Fibroblast of skin of back (primary cell): ENCODE results near the gene GRID1.
"Not testable (repeated sequence)": the region's sequence is repeated elsewhere in the genome, so short reads cannot be mapped to it uniquely, and the experiment has no call there.

Experiments
- DNase-seq: peaks from one replicate; pipeline ENCODE4 v3.0.0-alpha.2; 2013

The GRID1 gene

GRCh38 chr10:85977642-85978041 is 389.0 kb downstream of the GRID1 start:
- no peak for DNase-seq

DNA sequence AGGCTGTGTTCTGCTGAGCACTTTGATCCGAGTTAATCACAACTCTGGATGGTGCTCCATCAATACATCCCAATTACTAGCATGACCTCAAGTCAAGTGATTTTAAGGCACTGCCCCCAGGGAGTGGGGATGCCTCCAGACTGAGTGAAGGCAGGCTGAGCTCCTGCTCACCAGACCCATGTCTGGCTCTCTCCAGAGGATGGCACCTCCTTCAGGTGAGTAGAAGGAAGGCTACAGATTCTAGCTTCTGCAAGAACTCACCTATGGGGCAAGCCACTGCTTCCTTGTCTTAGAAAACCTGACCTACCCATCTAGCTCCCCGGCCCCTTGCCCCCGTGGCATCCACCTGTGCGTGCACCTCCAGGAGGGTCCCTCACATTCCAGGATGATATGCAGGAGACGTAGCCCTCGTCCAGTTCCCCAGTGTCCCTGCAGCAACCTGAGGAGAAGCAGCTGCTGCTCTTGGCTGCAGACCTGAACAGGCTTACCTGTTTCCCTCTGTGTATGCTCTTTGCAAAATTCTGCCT is 390.3 kb downstream of the GRID1 start:
- no peak for DNase-seq

GRCh38 chr10:85971494-85971893 is 395.1 kb downstream of the GRID1 start:
- no peak for DNase-seq

DNA sequence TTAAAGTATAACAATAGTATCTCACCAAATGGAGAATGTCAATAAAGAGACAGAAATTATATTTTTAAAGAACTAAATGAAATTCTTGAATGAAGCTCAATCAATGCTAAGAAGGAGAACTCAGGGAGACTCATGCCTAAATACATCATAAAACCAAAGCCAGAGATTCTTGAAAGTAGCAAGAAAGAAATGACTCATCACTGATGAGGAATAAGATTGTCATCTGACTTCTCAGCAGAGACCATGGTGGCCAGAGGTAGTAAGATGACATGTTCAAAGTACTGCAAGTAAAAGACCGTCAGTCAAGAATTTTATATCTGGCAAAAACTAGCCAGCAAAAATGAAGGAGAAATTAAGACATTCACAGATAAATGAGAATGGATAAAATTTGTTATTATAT is 399.0 kb downstream of the GRID1 start:
- DNase-seq, result peak; percentile 17

- DNase-seq, result no peak
Observed at GRCh38 chr10:85961479-85962067, 405.0 kb downstream of the GRID1 start.

- no peak for DNase-seq
Observed at GRCh38 chr10:85961073-85961472, 405.5 kb downstream of the GRID1 start.

- no peak for DNase-seq
Observed at GRCh38 chr10:85959239-85959638, 407.4 kb downstream of the GRID1 start.

DNA sequence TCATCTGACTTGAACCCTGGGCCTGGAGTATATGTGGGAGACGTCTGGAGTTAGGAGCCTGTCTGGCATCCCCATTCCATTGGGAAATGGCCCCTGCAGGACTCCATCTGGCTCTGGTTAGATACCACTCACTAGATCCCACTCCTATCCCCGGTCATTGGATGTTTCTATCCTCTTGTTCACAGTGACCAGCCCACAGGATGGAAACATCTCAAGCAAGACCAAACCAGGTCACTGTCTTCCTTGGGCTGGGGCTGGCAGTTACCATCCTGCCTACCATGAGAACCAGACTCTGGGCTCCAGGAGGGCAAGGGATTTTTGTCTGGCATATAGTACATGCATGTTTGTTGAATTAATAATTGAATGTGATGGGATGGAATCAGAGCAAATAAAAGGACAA is 415.7 kb downstream of the GRID1 start:
- DNase-seq, result no peak

GRCh38 chr10:85946713-85947326 is 419.8 kb downstream of the GRID1 start:
- no peak for DNase-seq

- no peak for DNase-seq
Observed at GRCh38 chr10:85936161-85936560, 430.4 kb downstream of the GRID1 start.

- DNase-seq, result no peak
Observed at GRCh38 chr10:85934586-85934985, 432.0 kb downstream of the GRID1 start.

- DNase-seq, result not testable (repeated sequence)
Observed at GRCh38 chr10:85929993-85930392, 436.6 kb downstream of the GRID1 start.

- peak; percentile 4 for DNase-seq
Observed at GRCh38 chr10:85927952-85928665, 438.5 kb downstream of the GRID1 start.

GRCh38 chr10:85926986-85927385 is 439.6 kb downstream of the GRID1 start:
- DNase-seq, result no peak

DNA sequence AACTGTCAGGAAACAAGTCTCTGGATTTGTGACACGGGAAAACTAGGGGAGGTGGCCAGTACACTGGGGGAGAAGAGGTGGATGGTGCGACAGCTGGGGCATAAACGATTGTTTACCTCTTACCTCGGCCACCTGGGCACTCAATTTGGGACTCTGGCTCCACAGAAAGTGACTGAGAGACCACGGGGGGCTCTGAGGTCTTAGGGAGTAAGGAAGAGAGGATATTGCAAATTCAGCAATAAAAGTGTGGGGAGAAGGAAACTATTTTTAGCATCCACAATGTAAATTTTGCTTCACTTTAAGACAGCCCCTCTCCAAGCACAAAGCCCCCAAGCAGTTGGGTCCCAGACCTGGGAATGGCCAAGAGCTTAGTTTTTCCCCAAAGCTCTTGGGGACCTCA is 440.5 kb downstream of the GRID1 start:
- no peak for DNase-seq

GRCh38 chr10:85925201-85925750 is 441.3 kb downstream of the GRID1 start:
- no peak for DNase-seq

DNA sequence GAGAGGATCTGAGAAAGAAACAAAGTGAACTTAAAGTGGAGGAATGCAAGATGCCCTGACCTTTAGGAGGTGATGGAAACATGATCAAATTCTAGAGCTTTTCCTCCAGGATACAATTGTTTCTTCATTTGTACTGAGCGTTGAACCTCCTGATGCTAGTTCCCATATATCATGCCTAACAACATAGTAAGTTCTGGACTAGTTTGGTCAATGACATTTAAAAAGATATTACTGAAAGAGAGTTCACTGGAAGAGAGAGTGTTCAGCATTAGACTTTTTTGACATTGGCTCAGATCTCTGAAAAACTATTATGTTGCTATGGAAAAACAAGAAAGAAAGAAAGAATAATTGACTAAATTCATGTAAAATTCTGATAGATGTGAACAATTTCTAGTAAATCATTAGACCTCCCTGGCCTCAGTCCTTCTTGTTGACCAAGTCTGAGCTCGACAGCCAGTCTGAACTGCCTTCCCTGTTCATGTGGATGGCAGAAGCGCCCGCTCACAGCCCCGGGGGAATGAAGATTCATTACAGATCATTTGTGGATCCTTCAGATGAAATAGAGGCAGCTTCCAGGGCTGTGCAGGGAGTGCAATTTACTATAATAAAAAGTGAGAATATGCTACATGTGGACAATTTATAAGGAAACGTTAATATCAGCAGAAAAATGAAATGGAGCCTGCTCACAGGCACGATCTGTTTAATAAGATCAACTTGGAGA is 442.1 kb downstream of the GRID1 start:
- no peak for DNase-seq

DNA sequence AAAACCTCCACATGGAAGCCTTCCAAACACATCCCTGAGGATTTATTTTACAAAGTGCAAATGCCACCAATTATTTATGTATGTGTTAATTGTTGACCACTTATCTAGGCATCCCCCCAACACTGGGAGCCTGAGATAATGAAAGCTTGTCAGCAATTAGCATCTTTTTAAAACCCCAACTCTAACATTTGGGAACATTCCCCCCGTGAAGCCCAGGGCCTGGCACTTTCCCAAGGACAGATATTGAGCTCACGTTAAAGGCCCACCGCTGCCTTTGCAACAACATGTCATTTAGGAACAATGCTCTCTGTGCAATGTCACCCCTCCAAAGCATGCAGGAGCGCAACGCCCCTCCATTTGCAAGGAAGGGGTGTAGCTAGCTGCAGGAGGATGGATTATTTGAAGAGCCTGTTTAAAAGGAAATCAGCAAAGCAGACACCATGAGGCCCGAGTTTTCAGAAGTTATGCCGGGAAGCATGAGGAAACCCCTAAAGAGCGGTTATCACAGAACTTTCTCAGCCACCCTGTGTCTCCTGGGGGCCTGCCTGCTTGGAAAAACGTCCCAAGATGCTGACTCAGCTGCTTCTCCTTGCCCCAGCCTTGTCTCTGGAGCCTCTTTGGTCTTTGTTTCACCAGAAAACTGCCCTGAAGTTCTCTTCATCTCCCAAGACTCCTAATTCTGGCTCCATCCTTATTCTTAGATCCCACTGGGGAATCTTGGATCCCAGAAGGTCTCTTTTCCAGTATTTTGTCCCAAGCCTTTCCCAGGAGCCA is 444.1 kb downstream of the GRID1 start:
- DNase-seq, result no peak

GRCh38 chr10:85921789-85922188 is 444.8 kb downstream of the GRID1 start:
- no peak for DNase-seq

DNA sequence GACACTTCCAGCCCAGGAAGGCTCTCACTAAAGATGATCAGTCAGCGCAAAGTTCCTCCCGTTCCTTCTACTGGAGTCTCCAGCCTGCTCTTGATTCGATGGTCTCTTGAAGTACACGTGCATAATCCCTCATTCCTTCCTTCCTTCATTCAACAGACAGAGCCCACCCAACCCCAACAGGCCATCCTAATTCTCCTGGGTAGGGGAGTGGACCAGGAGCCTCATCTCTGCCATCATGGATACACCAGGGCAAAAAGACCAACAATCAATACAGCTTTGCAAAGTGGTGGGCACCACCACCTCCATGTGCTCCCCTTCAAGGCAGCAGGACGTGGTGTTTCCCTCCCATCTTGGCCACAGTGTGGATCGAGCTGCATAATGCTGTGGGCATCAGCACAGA is 446.3 kb downstream of the GRID1 start:
- no peak for DNase-seq

DNA sequence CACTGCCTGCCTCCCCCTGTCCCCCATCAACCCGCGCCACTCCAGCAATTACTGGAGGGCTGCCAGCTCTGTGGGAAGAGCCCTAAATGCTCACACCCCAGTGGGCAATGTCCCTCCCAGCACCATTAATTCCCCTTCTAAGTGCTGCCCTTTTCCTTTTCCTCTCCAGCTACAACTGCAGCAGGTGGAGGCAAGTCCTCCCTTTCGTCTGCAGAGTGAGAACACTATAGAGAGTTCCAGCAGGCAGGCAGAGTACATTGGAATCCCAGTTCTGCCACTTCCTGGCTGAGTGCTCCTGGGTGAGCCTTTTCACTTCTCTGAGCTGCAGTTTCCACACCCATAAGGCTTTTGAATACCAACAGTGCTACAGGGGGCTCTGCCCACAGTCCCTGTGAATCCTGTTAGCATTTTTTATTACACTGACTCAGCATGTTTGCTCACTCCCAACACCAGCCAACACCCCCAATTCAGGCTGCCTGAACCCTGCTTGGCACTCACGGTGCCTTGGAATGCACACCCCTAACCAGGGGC is 447.0 kb downstream of the GRID1 start:
- DNase-seq, result no peak

GRCh38 chr10:85918371-85918770 is 448.2 kb downstream of the GRID1 start:
- no peak for DNase-seq
